GM23248 (cell line): ENCODE measurements around the gene PPFIBP2. TPM values are rescaled to one million over a fixed set of nuclear protein-coding genes. Genes with fewer than 3 reads are reported as not detected.

Experiments
- DNase-seq: peaks from one replicate; pipeline ENCODE4 v3.0.0-alpha.2; 2015
- H2AFZ ChIP-seq: fragments of 200-600 bp; sonication (generic); 2 replicates; pipeline ENCODE4 v1.6.1; 2016; ENCODE audit warnings: antibody characterized with exemption
- H3F3A ChIP-seq: fragments of 200-600 bp; sonication (generic); 2 replicates; pipeline ENCODE4 v1.6.1; 2016; ENCODE audit warnings: mild to moderate bottlenecking, antibody characterized with exemption, mixed run types; ENCODE audit not compliant: insufficient read depth
- H3K27ac ChIP-seq: fragments of 200-600 bp; sonication (generic); 2 replicates; pipeline ENCODE4 v1.5.1; 2016; ENCODE audit warnings: mild to moderate bottlenecking
- H3K27me3 ChIP-seq: fragments of 200-600 bp; sonication (generic); replicated peaks from 2 replicates; pipeline ENCODE4 v1.6.1; 2016; ENCODE audit warnings: mild to moderate bottlenecking; ENCODE audit not compliant: insufficient read depth
- H3K36me3 ChIP-seq: fragments of 200-600 bp; sonication (generic); 2 replicates; pipeline ENCODE4 v1.6.1; 2016; ENCODE audit warnings: low read depth, mild to moderate bottlenecking
- H3K4me1 ChIP-seq: fragments of 200-600 bp; sonication (generic); 2 replicates; pipeline ENCODE4 v1.6.1; 2016; ENCODE audit warnings: mild to moderate bottlenecking; ENCODE audit not compliant: insufficient read depth
- H3K4me2 ChIP-seq: fragments of 200-600 bp; sonication (generic); one replicate; pipeline ENCODE4 v1.6.1; 2016; ENCODE audit warnings: mild to moderate bottlenecking; ENCODE audit not compliant: unreplicated experiment
- H3K4me3 ChIP-seq: fragments of 200-600 bp; sonication (generic); 2 replicates; pipeline ENCODE4 v1.5.1; 2016; ENCODE audit warnings: mild to moderate bottlenecking
- H3K79me2 ChIP-seq: fragments of 200-600 bp; sonication (generic); 2 replicates; pipeline ENCODE4 v1.6.1; 2016; ENCODE audit warnings: mild to moderate bottlenecking; ENCODE audit not compliant: insufficient read depth
- H3K9ac ChIP-seq: fragments of 200-600 bp; sonication (generic); 2 replicates; pipeline ENCODE4 v1.6.1; 2016; ENCODE audit warnings: mild to moderate bottlenecking
- H3K9me2 ChIP-seq: fragments of 200-600 bp; sonication (generic); 2 replicates; pipeline ENCODE4 v1.6.1; 2016; ENCODE audit warnings: mixed run types, mild to moderate bottlenecking, moderate library complexity; ENCODE audit not compliant: insufficient read depth
- H3K9me3 ChIP-seq: fragments of 200-600 bp; sonication (generic); one replicate; pipeline ENCODE4 v1.6.1; 2017; ENCODE audit warnings: low read depth
- H4K20me1 ChIP-seq: fragments of 200-600 bp; sonication (generic); 2 replicates; pipeline ENCODE4 v1.6.0; 2016; ENCODE audit not compliant: insufficient read depth
- EZH2 ChIP-seq: fragments of 200-600 bp; sonication (generic); IDR thresholded peaks from 2 replicates; pipeline ENCODE4 v1.6.1; 2018; ENCODE audit warnings: antibody characterized with exemption, mild to moderate bottlenecking; ENCODE audit not compliant: insufficient read depth, poor library complexity, severe bottlenecking
- EZH2phosphoT487 ChIP-seq: fragments of 200-600 bp; sonication (generic); IDR thresholded peaks from 2 replicates; pipeline ENCODE4 v1.6.1; 2018; ENCODE audit warnings: antibody characterized with exemption, moderate library complexity, mild to moderate bottlenecking, low read depth; ENCODE audit not compliant: insufficient read depth
- WGBS, 2 experiments: methylation state at CpG; one replicate each; pipeline ENCODE4 v1.1.6; 2015 to 2017; ENCODE audit warnings: low lambda C conversion rate in 2 of 2, low coverage in 1 of 2; ENCODE audit errors: missing lambda C conversion rate in 2 of 2; 5-methylcytosine and 5-hydroxymethylcytosine counted together
- in situ Hi-C: fragments of 300-500 bp; cut with MboI; formaldehyde crosslinking; loops from 2 replicates; pipeline ENCODE4 v1.15.0; 2020
- polyA plus RNA-seq: library from polyadenylated mRNA; unstranded; fragments of >200 nt; fragmentation: Nextera tagmentation; extraction: Ambion mirVana; gene quantifications from 2 replicates; pipeline ENCODE4 v1.2.1, GENCODE V29; 2016
- total RNA-seq: library from RNA; depleted of rRNA; stranded (reverse); fragments of >200 nt; shearing (Covaris generic); gene quantifications from 2 replicates; pipeline ENCODE4 v1.2.3, GENCODE V29; 2014

Gene PPFIBP2
- total and polyA plus RNA-seq, 2 experiments from 2014 or later: 4.1 to 5.9 TPM

DNA sequence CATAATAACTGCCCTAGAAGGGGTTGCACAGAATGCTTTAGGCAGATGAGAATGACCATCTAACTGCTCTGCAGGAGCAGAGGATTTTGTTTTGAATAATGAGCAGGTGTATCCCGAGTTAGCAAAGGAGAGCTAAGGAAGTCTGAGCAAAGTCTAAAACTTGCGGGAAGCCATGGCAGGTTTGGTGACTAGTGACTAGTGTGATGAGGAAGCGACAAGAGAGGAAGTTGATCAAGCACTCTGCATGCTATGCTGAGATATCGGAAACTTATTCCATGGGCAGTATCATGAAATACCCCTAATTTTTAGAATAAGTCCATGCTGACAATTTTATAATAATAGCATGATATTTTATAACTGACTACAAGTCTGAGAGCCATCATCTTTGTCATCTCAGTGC is 15.6 kb upstream of the PPFIBP2 start:
- WGBS, 2 experiments: 93 to 96% methylated on average over 4 of the region's 4 CpGs
- no peaks in the 10 kb centered on the region for H4K20me1 ChIP-seq
- no peaks in the 10 kb centered on the region for H3K9me3 ChIP-seq
- no peak for TF ChIP-seq EZH2
- no peak for TF ChIP-seq EZH2phosphoT487
- H3K9ac ChIP-seq: no peak overlapping the region
- no peaks in the 10 kb centered on the region for H3K27me3 ChIP-seq
- no peak overlapping the region for H2AFZ ChIP-seq
- H3K4me3 ChIP-seq: no peak overlapping the region
- H3K4me2 ChIP-seq: no peak overlapping the region
- no peak for DNase-seq
- no peak overlapping the region for H3K27ac ChIP-seq
- H3F3A ChIP-seq: no peaks in the 10 kb centered on the region
- no peaks in the 10 kb centered on the region for H3K9me2 ChIP-seq
- no peaks in the 10 kb centered on the region for H3K79me2 ChIP-seq
- H3K4me1 ChIP-seq: no peaks in the 10 kb centered on the region
- in situ Hi-C loops: no loop called here
- no peaks in the 10 kb centered on the region for H3K36me3 ChIP-seq

GRCh38 chr11:7499081-7499480 is 14.7 kb upstream of the PPFIBP2 start:
- no peak overlapping the region for H3K9ac ChIP-seq

DNA sequence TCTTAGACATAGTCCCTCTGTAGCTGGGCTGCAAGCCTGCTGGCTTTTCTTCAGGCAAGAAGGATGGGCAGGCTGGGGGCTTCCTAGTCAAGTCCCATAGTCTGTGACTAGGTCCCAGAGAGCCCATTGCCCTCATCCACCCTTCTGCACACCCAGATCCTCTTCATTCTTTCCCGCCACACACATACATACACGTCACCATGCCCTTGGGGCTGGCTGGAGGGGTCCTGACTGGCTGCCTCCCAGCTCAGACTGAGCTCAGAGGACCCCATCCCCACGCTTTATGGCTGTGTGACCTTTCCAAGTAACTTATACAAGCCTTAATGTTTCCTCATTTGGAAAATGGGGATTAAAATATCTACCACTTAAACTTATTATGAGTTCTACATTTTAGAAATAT is 13.5 kb upstream of the PPFIBP2 start:
- Histone ChIP-seq H3K27ac (no peak overlapping the region), H3K4me2 (no peak overlapping the region), H3K9me2 (no peaks in the 10 kb centered on the region), H3K4me3 (no peak overlapping the region), H3K9me3 (no peaks in the 10 kb centered on the region), H4K20me1 (no peaks in the 10 kb centered on the region), H3K9ac (no peak overlapping the region), H3K27me3 (no peaks in the 10 kb centered on the region), H2AFZ (no peak overlapping the region), H3K79me2 (no peaks in the 10 kb centered on the region), H3K4me1 (no peaks in the 10 kb centered on the region), H3K36me3 (no peaks in the 10 kb centered on the region), H3F3A (no peaks in the 10 kb centered on the region)
- in situ Hi-C loops: no loop called here
- no peak for DNase-seq
- 78 to 79% methylated on average over 3 of the region's 3 CpGs for WGBS, 2 experiments
- no peak for TF ChIP-seq EZH2phosphoT487
- TF ChIP-seq EZH2: no peak

More at GRCh38 chr11:7499081-7499480, 14.7 kb upstream of the PPFIBP2 start:
- Histone ChIP-seq H3K27ac (no peak overlapping the region), H3K27me3 (no peaks in the 10 kb centered on the region), H2AFZ (no peak overlapping the region), H3K79me2 (no peaks in the 10 kb centered on the region), H3K9me3 (no peaks in the 10 kb centered on the region), H4K20me1 (no peaks in the 10 kb centered on the region), H3K4me3 (no peak overlapping the region), H3K36me3 (no peaks in the 10 kb centered on the region), H3F3A (no peaks in the 10 kb centered on the region), H3K9me2 (no peaks in the 10 kb centered on the region), H3K4me1 (no peaks in the 10 kb centered on the region), H3K4me2 (no peak overlapping the region)
- no peak for DNase-seq
- TF ChIP-seq EZH2: no peak
- TF ChIP-seq EZH2phosphoT487: no peak
- in situ Hi-C loops: no loop called here
- WGBS, 2 experiments: 89 to 97% methylated on average over 1 of the region's 1 CpG

GRCh38 chr11:7501251-7501650 is 12.5 kb upstream of the PPFIBP2 start:
- Histone ChIP-seq H3K9me3 (no peaks in the 10 kb centered on the region), H4K20me1 (no peaks in the 10 kb centered on the region), H3K36me3 (no peaks in the 10 kb centered on the region), H2AFZ (no peak overlapping the region), H3K27ac (no peak overlapping the region), H3K4me2 (no peak overlapping the region), H3K4me3 (no peak overlapping the region), H3F3A (no peaks in the 10 kb centered on the region), H3K79me2 (no peaks in the 10 kb centered on the region), H3K9me2 (no peaks in the 10 kb centered on the region), H3K9ac (no peak overlapping the region), H3K4me1 (no peaks in the 10 kb centered on the region), H3K27me3 (no peaks in the 10 kb centered on the region)
- in situ Hi-C loops: no loop called here
- TF ChIP-seq EZH2phosphoT487 (no peak), EZH2 (no peak)
- WGBS, 2 experiments: 77 to 90% methylated on average over 3 of the region's 3 CpGs
- no peak for DNase-seq

DNA sequence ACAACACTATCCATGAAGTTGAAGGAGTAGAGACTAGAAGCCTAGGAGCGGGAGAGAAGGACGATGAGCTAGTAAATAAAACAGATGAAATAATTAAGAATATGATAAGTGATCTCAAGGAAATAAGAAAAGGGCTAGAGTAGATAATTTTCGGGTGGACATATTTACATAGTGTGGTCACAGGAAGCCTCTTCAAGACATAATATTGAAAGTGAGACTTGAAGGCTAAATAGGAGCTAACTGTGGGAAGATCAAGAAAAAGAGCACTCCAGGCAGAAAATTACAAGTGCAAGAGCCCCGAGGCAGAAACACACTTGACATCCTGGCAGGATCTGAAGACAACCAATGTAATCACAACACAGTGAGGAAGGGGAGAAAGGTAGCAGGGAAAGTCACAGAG is 11.9 kb upstream of the PPFIBP2 start:
- H4K20me1 ChIP-seq: no peaks in the 10 kb centered on the region
- TF ChIP-seq EZH2phosphoT487 (no peak), EZH2 (no peak)
- WGBS, 2 experiments: 84 to 88% methylated on average over 4 of the region's 4 CpGs

More for the DNA sequence above, 11.9 kb upstream of the PPFIBP2 start:
- DNase-seq: no peak
- no peaks in the 10 kb centered on the region for H3K9me2 ChIP-seq
- H3K4me1 ChIP-seq: no peaks in the 10 kb centered on the region
- H3K27ac ChIP-seq: no peak overlapping the region
- H3K36me3 ChIP-seq: no peaks in the 10 kb centered on the region
- no peak overlapping the region for H3K4me2 ChIP-seq
- no peaks in the 10 kb centered on the region for H3F3A ChIP-seq
- no peaks in the 10 kb centered on the region for H3K27me3 ChIP-seq
- in situ Hi-C loops: no loop called here
- no peaks in the 10 kb centered on the region for H3K9me3 ChIP-seq
- no peak overlapping the region for H2AFZ ChIP-seq
- no peak overlapping the region for H3K9ac ChIP-seq
- H3K79me2 ChIP-seq: no peaks in the 10 kb centered on the region
- no peak overlapping the region for H3K4me3 ChIP-seq
